T1000 (cell line): ENCODE results near the gene PALM3.
A peak's percentile ranks its signal among the peaks of the same experiment; 100 is the strongest.

Source experiments
- DNase-seq: peaks from one replicate; lab custom pipeline; 2025; ENCODE audit warnings: mixed read lengths; lab: John Stamatoyannopoulos, UW

Gene PALM3, protein sequence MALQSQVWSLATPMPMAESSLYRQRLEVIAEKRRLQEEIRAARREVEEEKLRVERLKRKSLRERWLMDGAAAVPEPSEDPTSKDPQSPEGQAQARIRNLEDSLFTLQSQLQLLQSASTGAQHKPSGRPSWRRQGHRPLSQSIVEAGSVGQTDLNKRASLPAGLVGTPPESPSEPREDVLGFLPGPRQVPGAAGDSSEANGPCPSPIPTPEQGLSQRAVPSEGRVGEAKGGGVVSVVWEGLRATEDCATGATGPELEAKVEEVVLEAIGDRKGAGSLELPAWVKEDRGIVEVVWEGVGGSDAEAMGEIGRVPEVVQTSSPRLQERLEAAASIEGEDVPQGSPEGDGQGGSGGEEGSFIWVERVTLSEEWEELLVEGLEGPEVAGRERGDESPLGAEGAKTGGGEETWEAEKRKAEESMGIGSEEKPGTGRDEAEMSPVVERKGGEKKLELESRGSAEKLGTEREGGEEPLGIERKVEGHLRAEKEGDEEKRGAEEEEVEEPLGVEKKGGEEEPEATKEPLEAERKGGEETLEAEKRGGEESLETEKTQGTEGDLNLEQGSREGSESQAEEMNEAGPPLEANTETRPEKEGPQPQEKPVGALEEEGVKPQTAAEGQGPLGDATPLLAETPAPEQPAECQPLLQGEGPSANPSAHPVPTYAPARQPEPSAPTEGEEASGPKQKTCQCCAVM

GRCh38 chr19:14061751-14062557 lies at the start of gene PALM3:
Gene PALM3 (minus strand): TSS chr19:14062076. CDS start chr19:14061980, 96 bp downstream.
- no peak for DNase-seq

GRCh38 chr19:14111486-14111885 lies 49.6 kb upstream of the PALM3 start:
- no peak for DNase-seq

DNA sequence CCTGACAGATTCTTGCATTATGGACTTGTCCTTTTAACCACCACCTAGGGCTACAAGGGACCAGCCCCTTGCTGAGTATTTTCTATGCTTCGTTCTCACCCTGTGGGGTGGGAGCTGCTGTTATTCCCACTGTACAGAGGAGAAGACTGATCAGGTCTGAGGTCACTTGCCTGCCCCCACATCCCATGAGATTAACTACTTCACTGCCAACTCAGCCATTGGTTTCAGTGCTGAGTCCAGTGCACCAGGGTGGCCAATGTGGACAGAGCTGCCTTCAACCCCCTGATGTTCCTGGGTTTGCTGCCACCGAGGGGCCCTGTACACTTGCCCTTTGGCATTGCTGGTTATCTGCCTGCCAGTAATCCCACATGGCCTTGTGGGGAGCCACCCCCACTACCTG lies 48.8 kb upstream of the PALM3 start:
- no peak for DNase-seq

- no peak for DNase-seq
Observed at GRCh38 chr19:14107581-14108461, 45.9 kb upstream of the PALM3 start.

- DNase-seq: no peak
Observed at GRCh38 chr19:14106840-14107239, 45.0 kb upstream of the PALM3 start.

DNA sequence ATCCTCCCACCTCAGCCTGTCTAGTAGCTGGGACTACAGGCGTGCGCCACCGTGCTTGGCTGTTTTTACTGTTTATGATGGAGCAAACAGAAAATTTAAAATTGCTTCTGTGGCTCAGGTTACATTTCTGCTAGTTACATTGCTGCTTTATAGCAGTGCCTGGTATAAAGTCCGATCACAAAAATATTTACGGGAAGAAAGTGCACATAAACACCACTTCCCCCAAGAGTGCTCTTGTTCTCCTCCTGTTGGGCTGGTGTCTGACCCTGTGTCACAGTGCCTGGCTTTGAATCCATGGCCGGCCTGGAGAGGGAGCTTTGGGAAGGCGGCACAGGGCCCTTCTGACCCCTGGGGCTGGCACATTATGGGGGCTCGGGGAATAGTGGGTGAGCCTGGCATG lies 43.8 kb upstream of the PALM3 start:
- no peak for DNase-seq

GRCh38 chr19:14103310-14103709 lies 41.4 kb upstream of the PALM3 start:
- no peak for DNase-seq

GRCh38 chr19:14102756-14103155 lies 40.9 kb upstream of the PALM3 start:
- DNase-seq: no peak

GRCh38 chr19:14102102-14102696 lies 40.3 kb upstream of the PALM3 start:
- DNase-seq: no peak

DNA sequence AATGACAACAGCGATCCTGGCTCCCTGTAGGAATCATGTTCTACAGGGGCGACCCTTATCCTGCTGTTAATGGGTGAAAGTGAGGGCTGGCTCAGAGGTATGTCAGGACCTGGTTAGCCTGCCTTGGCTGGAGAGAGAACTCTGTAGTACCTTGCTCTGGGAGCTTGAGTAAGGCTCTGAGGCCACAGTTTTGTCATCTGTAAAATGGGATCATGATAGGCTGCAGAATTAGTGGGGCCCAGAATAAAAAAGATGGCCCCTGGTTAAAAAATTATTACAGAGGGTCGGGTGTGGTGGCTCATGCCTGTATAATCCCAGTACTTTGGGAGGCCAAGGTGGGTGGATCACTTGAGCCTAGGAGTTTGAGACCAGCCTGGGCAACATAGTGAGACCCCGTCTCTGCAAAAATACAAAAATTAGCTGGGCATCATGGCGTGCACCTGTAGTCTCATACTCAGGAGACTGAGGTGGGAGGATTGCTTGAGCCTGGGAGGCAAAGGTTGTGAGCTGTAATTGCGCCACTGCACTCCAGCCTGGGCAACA lies 39.2 kb upstream of the PALM3 start:
- DNase-seq: no peak

DNA sequence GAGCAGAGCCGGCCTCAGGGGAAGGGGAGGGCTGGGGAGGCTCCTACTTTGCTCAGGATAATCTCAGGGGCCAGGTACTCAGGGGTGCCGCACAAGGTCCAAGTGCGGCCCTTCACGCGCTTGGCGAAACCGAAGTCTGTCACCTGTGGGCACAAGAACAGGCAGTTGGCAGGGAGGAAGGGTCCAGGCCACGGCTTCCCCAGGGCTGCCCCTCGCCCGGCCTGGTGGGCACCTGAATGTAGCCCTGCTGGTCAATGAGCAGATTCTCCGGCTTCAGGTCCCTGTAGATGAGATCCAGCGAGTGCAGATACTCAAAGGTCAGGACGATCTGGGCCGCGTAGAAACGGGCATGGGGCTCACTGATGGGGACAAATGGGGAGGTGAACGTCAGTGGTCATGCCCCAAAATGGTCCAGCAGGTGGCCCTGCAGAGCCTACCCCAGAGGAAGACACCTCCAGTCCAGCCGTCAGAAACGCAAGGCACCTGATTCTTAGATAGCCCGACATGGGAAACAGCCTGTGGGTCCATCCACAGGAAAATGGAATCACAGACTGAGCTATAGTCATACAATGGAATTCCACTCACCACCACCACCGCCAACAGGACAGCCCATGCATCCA lies 35.8 kb upstream of the PALM3 start:
- DNase-seq: no peak

DNA sequence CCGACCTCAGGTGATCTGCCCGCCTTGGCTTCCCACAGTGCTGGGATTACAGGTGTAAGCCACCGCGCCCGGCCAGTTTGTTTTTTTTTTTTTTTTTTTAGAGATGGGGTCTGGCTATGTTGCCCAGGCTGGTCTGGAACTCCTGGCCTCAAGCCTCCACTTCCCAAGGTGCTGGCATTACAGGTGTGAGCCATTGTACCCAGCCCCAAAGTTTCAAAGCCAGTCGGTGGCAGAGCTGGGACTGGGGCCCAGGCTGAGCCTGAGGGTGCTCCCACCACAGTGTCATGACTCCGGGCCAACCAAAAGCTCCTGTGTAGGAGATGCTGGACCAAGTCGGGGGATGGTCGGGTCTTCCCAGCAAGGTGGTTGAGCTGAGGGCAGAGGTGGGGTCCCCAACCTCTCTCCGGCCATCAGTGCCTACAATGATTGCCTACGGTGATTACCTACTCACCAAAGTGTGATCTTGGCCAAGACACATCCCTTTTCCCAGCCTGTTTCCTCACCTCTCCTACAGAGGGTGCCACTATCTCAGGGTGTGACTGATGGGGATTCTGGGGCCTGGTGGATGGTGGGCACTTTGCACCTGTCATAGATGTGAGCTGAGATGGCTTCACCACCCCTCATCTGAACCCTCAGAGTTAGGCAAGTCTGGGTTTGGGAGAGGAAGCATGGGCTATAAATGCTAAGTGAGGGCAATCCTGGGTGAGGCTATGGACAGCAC lies 34.6 kb upstream of the PALM3 start:
- DNase-seq: no peak

- DNase-seq: no peak
Observed at GRCh38 chr19:14094854-14095253, 33.0 kb upstream of the PALM3 start.

DNA sequence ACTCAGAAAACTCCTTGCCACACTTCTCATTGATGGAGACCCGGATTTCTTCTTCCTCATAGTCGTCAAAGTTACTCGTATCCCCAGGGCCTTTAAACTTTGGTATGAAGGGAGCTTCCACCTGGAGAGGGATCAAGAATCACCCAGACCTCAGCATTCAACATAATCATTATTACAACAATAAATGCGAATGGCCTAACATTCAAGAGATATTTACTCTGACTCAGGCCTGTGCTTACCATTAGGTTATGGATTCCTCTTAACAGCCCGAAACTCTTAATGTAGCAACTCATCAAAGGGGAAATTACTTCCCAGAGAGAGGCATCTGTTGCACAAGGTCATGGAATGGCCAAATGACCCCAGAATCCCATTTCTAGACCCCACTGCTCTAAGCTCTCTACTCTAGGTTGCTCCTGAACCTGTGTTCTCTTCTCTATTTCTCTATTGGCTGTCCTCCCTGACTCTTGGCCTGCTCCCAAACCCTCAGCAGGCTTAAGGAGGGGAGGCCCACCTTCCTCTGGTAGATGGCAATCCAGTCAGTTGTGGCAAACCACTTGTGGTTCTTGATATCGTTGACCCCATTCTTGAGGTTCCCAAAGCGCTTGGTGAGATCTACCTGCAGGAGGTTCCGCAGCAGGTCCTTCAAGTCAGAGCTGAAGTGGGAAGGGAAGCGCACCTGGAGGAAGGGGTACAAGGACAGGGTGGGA lies 31.4 kb upstream of the PALM3 start:
- no peak for DNase-seq

- no peak for DNase-seq
Observed at GRCh38 chr19:14091813-14092462, 30.1 kb upstream of the PALM3 start.

DNA sequence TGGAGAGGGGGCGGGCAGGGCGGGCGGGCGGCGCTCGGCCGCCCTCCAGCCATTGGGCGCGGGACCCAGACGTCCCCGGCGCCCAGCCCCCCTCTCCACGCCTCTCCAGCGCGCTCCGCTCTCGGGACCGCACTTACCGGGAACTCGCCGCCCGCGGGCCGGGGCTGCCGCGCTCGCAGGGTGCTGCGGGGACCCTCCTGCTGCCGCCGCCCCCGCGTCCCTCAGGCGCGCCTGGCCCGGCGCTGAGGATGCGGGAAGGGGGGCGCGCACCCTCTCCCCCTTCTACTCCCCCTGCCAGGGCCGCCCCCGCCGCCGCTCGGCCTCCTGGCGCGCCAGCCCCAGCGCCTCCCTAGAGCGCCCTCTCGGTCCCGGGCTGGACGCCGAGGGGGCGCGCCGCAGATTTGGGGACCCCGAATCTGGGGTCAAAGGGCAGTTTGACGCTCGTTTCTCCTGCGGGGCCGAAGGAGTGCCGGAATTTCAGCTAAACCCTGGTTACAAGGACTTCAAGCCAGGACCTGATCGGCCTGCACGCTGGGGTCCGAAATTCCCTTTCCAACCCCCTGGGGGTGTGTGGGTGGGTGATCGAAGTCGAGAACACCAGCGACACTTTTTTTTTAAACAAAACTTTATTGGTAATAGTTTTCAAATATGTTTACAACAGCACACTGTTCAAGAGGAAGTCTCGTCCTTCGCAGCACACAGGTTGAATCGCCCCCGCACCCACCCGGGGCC lies 29.4 kb upstream of the PALM3 start:
- DNase-seq: peak; percentile 41

DNA sequence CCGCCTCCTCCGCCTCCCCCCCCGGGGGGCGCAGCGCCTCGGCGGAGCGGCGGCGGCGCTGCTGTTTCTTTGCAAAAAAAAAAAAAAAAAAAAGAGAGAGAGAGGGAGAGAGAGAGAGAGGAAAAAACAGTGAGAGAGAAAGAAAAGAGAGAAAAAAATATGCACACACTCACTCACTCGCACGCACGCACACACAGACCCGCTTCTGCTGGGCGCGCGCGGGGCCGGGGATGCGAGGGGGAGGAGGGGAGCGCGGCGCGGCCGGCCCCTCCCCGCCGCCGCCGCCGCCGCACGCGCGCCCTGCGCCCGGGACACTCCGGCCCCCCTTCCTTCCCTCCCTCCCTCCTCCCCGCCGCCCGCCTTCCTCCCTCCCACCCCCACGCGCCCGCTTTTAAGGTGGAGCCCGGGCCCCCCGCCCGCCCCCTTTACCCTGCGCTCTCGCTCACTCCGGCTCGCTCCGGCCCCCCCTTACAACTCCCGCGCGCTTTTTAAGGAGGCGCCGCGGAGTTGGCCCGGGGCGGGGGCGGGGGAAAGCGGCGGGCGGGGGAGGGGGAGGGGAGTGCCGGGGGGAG lies 28.7 kb upstream of the PALM3 start, which contains the start of gene SAMD1:
SAMD1 (minus strand) TSS at position 243 of the 572 bp plus-strand sequence.
- DNase-seq: peak; percentile 52
